Measurements from ENCODE around the gene CAMTA1. TPM values are rescaled to one million over a fixed set of nuclear protein-coding genes. Genes with fewer than 3 reads are reported as not detected.
"Not testable (repeated sequence)": the region's sequence is repeated elsewhere in the genome, so short reads cannot be mapped to it uniquely, and the experiment has no call there.

CAMTA1 gene
- total and polyA plus RNA-seq, 2 experiments from 2014 or later, result 213 to 341 TPM

- no peaks in the 10 kb centered on the region for H3K9me3 ChIP-seq (ENCODE audit: low read depth)
- no peaks in the 10 kb centered on the region for H3K36me3 ChIP-seq
- H3K27me3 ChIP-seq, result no peaks in the 10 kb centered on the region
- no peak overlapping the region for H3K4me3 ChIP-seq
- no peak for DNase-seq (ENCODE audit: low read depth in 1 of 2, low spot score in 1 of 2)
- TF ChIP-seq CTCF (IDR thresholded peaks at IDR 0.05; ENCODE audit: low read depth, low read length), result no peak
- H3K4me1 ChIP-seq (ENCODE audit: low read depth), result peaks cover 30% of the 10 kb centered on the region
- no peak overlapping the region for H3K27ac ChIP-seq
Measured at GRCh38 chr1:7376676-7377075, 591.4 kb downstream of the CAMTA1 start.

GRCh38 chr1:7378346-7379130 is 593.3 kb downstream of the CAMTA1 start:
- Histone ChIP-seq H3K9me3 (ENCODE audit: low read depth) (no peaks in the 10 kb centered on the region), H3K36me3 (no peaks in the 10 kb centered on the region), H3K4me3 (no peak overlapping the region), H3K27me3 (no peaks in the 10 kb centered on the region), H3K4me1 (ENCODE audit: low read depth) (peaks cover 30% of the 10 kb centered on the region), H3K27ac (no peak overlapping the region)
- no peak for TF ChIP-seq CTCF (IDR thresholded peaks at IDR 0.05; ENCODE audit: low read depth, low read length)
- DNase-seq (ENCODE audit: low read depth in 1 of 2, low spot score in 1 of 2), result no peak

- no peak for TF ChIP-seq CTCF (IDR thresholded peaks at IDR 0.05; ENCODE audit: low read depth, low read length)
- Histone ChIP-seq H3K27me3 (no peaks in the 10 kb centered on the region), H3K4me1 (ENCODE audit: low read depth) (peaks cover 30% of the 10 kb centered on the region), H3K27ac (peak overlapping the region; percentile 87), H3K9me3 (ENCODE audit: low read depth) (no peaks in the 10 kb centered on the region), H3K36me3 (no peaks in the 10 kb centered on the region), H3K4me3 (no peak overlapping the region)
- peak; percentile 38 to 75 for DNase-seq (ENCODE audit: low read depth in 1 of 2, low spot score in 1 of 2)
Measured at GRCh38 chr1:7379441-7379971, 594.3 kb downstream of the CAMTA1 start.

GRCh38 chr1:7380068-7380467 is 594.8 kb downstream of the CAMTA1 start:
- not testable (repeated sequence) for DNase-seq (ENCODE audit: low read depth in 1 of 2, low spot score in 1 of 2); H3K9me3 ChIP-seq (ENCODE audit: low read depth); H3K36me3 ChIP-seq; H3K4me3 ChIP-seq; H3K27me3 ChIP-seq
- Histone ChIP-seq H3K27ac (peak overlapping the region; percentile 87), H3K4me1 (ENCODE audit: low read depth) (peaks cover 30% of the 10 kb centered on the region)

DNA sequence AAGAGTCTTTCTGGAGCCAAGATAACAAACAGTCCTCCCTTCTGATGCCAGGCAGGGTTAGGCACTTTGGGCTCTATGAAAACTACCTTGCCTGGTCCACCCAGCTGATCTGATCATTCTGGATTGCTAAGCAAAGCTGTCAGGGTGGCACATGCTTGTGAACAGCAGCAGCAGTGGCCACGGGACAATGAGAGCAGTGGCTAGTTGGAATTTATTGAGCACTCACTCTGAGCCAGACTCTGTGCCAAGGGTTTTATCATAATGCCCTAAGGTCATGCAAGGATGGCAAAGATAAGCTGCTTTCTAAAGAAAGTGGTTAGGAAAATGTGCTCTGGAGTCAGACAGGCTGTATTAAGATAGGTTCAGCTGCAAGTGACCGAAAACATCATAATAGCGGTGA is 595.5 kb downstream of the CAMTA1 start:
- Histone ChIP-seq H3K4me3 (no peak overlapping the region), H3K4me1 (ENCODE audit: low read depth) (peaks cover 34% of the 10 kb centered on the region), H3K27ac (no peak overlapping the region), H3K9me3 (ENCODE audit: low read depth) (no peaks in the 10 kb centered on the region), H3K36me3 (no peaks in the 10 kb centered on the region), H3K27me3 (no peaks in the 10 kb centered on the region)
- no peak for DNase-seq (ENCODE audit: low read depth in 1 of 2, low spot score in 1 of 2)
- no peak for TF ChIP-seq CTCF (IDR thresholded peaks at IDR 0.05; ENCODE audit: low read depth, low read length)

DNA sequence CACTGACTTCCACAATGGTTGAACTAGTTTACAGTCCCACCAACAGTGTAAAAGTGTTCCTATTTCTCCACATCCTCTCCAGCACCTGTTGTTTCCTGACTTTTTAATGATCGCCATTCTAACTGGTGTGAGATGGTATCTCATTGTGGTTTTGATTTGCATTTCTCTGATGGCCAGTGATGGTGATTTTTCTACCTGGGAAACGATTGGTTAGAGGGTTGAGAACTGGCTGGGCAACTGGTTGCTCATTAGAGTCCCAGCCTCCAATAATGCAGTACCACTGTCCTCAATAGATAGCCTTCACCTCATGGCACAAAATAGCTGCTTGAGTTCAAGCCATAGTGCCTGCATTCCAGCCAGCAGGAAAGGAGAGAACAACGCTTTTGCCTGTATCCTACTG is 596.5 kb downstream of the CAMTA1 start:
- H3K4me3 ChIP-seq; H3K27ac ChIP-seq; H3K9me3 ChIP-seq (ENCODE audit: low read depth); H3K36me3 ChIP-seq; DNase-seq (ENCODE audit: low read depth in 1 of 2, low spot score in 1 of 2); H3K27me3 ChIP-seq: not testable (repeated sequence)
- H3K4me1 ChIP-seq (ENCODE audit: low read depth), result peaks cover 28% of the 10 kb centered on the region

Measured in cardiac muscle cell (in vitro differentiated cells and primary cell).